Karpas-422 (cell line): Measurements from ENCODE around the gene MAP1LC3B2. TPM values are rescaled to one million over a fixed set of nuclear protein-coding genes. Genes with fewer than 3 reads are reported as not detected.

ENCODE experiments used
- DNase-seq: peaks from one replicate; pipeline ENCODE4 v3.0.0-alpha.2; 2015
- H2AFZ ChIP-seq: fragments of 200-600 bp; sonication (generic); 2 replicates; pipeline ENCODE4 v1.6.1; 2014; ENCODE audit warnings: antibody characterized with exemption, low read length, mixed read lengths
- H3K27ac ChIP-seq: fragments of 200-600 bp; sonication (generic); 2 replicates; pipeline ENCODE4 v1.5.1; 2014; ENCODE audit warnings: mild to moderate bottlenecking, low read length, moderate library complexity
- H3K27me3 ChIP-seq: fragments of 200-600 bp; sonication (generic); 2 replicates; pipeline ENCODE4 v1.6.1; 2014; ENCODE audit warnings: low read length, mixed read lengths
- H3K36me3 ChIP-seq: fragments of 200-600 bp; sonication (generic); 2 replicates; pipeline ENCODE4 v1.6.1; 2014; ENCODE audit warnings: low read length, mixed read lengths; ENCODE audit not compliant: insufficient read depth
- H3K4me1 ChIP-seq: fragments of 200-600 bp; sonication (generic); 2 replicates; pipeline ENCODE4 v1.6.1; 2014; ENCODE audit warnings: mild to moderate bottlenecking, low read length, mixed read lengths
- H3K4me2 ChIP-seq: fragments of 200-600 bp; sonication (generic); 2 replicates; pipeline ENCODE4 v1.6.1; 2014; ENCODE audit warnings: low read length, low read depth, mild to moderate bottlenecking; ENCODE audit not compliant: poor library complexity, severe bottlenecking
- H3K4me3 ChIP-seq: fragments of 200-600 bp; sonication (generic); 2 replicates; pipeline ENCODE4 v1.5.1; 2014; ENCODE audit warnings: mild to moderate bottlenecking, antibody characterized with exemption, low read length, mixed read lengths
- H3K79me2 ChIP-seq: fragments of 200-600 bp; sonication (generic); 2 replicates; pipeline ENCODE4 v1.6.1; 2014; ENCODE audit warnings: mild to moderate bottlenecking, low read length, mixed read lengths
- H3K9ac ChIP-seq: fragments of 200-600 bp; sonication (generic); 2 replicates; pipeline ENCODE4 v1.6.0; 2014; ENCODE audit warnings: low read length
- H3K9me2 ChIP-seq: fragments of 200-600 bp; sonication (generic), shearing (Covaris generic); replicated peaks from 2 replicates; pipeline ENCODE4 v1.6.0; 2014; ENCODE audit warnings: mild to moderate bottlenecking, low read length, moderate library complexity; ENCODE audit not compliant: insufficient read depth
- H3K9me3 ChIP-seq: fragments of 300-700, 200-600 bp; sonication (generic); 2 replicates; pipeline ENCODE4 v1.6.1; 2014; ENCODE audit warnings: low read length, mixed read lengths
- H4K20me1 ChIP-seq: fragments of 200-600 bp; sonication (generic); 2 replicates; pipeline ENCODE4 v1.6.1; 2014; ENCODE audit warnings: mild to moderate bottlenecking, antibody characterized with exemption, low read length, low read depth; ENCODE audit not compliant: insufficient read depth
- total RNA-seq: library from RNA; depleted of rRNA; stranded (reverse); fragments of >200 nt; shearing (Covaris generic); gene quantifications from 2 replicates; pipeline ENCODE4 v1.2.3, GENCODE V29; 2014; ENCODE audit warnings: low replicate concordance

The MAP1LC3B2 gene
- total RNA-seq, 1 experiment from 2014 or later, result 0.71 TPM

DNA sequence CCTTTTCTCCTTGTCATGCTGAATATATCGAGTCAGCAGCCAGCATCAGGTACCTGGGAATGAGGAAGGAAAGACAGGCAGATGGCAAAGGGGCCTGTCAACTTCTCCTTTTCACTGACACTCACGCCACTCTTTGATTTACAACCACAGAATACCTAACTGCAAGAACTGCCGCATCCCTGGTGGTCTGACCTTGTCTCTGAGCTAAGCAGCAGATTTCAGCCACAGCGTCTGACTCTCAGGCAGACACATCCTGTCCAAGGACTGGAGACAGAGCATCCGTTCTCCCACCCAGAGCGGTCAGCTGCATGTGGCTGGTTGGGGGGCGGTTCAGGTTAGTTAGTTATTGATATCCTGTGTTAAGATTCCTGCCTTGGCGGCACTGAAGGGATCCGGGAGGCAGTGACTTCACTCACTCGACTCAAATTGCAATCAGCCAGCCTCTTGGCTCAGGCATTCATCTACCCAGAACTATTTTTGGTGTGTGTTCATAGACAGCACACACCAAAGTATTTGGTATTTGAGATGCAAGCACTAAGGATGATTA lies 11.2 kb upstream of the MAP1LC3B2 start:
- no peak for DNase-seq
- no peak overlapping the region for H3K4me2 ChIP-seq

GRCh38 chr12:116549993-116550392 lies 9.2 kb upstream of the MAP1LC3B2 start:
- no peaks in the 10 kb centered on the region for H4K20me1 ChIP-seq
- H3K27me3 ChIP-seq, result no peaks in the 10 kb centered on the region
- H3K36me3 ChIP-seq, result no peaks in the 10 kb centered on the region
- no peak for DNase-seq
- no peak overlapping the region for H2AFZ ChIP-seq
- H3K9me3 ChIP-seq, result no peaks in the 10 kb centered on the region
- H3K79me2 ChIP-seq, result no peaks in the 10 kb centered on the region
- H3K9ac ChIP-seq, result no peak overlapping the region
- H3K4me3 ChIP-seq, result no peak overlapping the region
- no peak overlapping the region for H3K27ac ChIP-seq
- H3K4me2 ChIP-seq, result no peak overlapping the region
- peaks cover 4% of the 10 kb centered on the region; the same call in 1 of the 2 replicates for H3K9me2 ChIP-seq
- H3K4me1 ChIP-seq, result peaks cover 39% of the 10 kb centered on the region

More for the DNA sequence above, 11.2 kb upstream of the MAP1LC3B2 start:
- no peak overlapping the region for H2AFZ ChIP-seq
- no peak overlapping the region for H3K4me3 ChIP-seq
- no peaks in the 10 kb centered on the region for H3K9me3 ChIP-seq
- peak overlapping the region; percentile 37; the same call in 1 of the 2 replicates for H3K9ac ChIP-seq
- no peaks in the 10 kb centered on the region for H3K79me2 ChIP-seq
- no peaks in the 10 kb centered on the region for H3K36me3 ChIP-seq
- peaks cover 4% of the 10 kb centered on the region; the same call in 1 of the 2 replicates for H3K9me2 ChIP-seq
- peaks cover 39% of the 10 kb centered on the region for H3K4me1 ChIP-seq
- no peaks in the 10 kb centered on the region for H4K20me1 ChIP-seq
- H3K27me3 ChIP-seq, result no peaks in the 10 kb centered on the region
- H3K27ac ChIP-seq, result no peak overlapping the region

DNA sequence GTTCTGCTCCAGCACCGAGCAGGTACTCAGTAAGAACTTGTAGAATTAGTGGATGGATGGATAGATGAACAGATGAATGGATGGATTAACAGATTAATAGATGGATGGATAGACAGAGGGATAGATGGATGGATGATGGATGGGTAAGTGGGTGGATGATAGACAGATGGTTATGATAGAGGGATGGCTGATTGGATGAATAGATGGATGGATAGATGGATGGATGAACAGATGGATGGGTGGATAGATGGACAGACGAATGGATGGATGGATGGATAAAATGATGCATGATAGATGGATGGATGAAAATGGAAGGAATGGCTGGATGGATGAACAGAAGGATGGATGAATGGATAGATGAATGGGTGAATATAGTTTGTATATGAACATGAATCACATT lies 8.0 kb upstream of the MAP1LC3B2 start:
- DNase-seq, result no peak
- no peak overlapping the region for H3K4me3 ChIP-seq
- H3K4me1 ChIP-seq, result peaks cover 37% of the 10 kb centered on the region
- H4K20me1 ChIP-seq, result no peaks in the 10 kb centered on the region
- H3K27me3 ChIP-seq, result no peaks in the 10 kb centered on the region
- H3K9me2 ChIP-seq, result peaks cover 4% of the 10 kb centered on the region; the same call in 1 of the 2 replicates
- H3K9ac ChIP-seq, result no peak overlapping the region
- no peaks in the 10 kb centered on the region for H3K36me3 ChIP-seq
- no peaks in the 10 kb centered on the region for H3K9me3 ChIP-seq
- H3K79me2 ChIP-seq, result no peaks in the 10 kb centered on the region
- no peak overlapping the region for H3K27ac ChIP-seq
- no peak overlapping the region for H3K4me2 ChIP-seq
- no peak overlapping the region for H2AFZ ChIP-seq

- DNase-seq, result no peak
- no peaks in the 10 kb centered on the region for H3K27me3 ChIP-seq
- no peak overlapping the region for H3K9ac ChIP-seq
- no peaks in the 10 kb centered on the region for H3K79me2 ChIP-seq
- no peaks in the 10 kb centered on the region for H3K36me3 ChIP-seq
- peaks cover 37% of the 10 kb centered on the region for H3K4me1 ChIP-seq
- peaks cover 4% of the 10 kb centered on the region; the same call in 1 of the 2 replicates for H3K9me2 ChIP-seq
- H4K20me1 ChIP-seq, result no peaks in the 10 kb centered on the region
- no peak overlapping the region for H3K4me3 ChIP-seq
- no peaks in the 10 kb centered on the region for H3K9me3 ChIP-seq
- no peak overlapping the region for H3K27ac ChIP-seq
- H2AFZ ChIP-seq, result no peak overlapping the region
- no peak overlapping the region for H3K4me2 ChIP-seq
Measured at GRCh38 chr12:116551619-116551951, 7.6 kb upstream of the MAP1LC3B2 start.

DNA sequence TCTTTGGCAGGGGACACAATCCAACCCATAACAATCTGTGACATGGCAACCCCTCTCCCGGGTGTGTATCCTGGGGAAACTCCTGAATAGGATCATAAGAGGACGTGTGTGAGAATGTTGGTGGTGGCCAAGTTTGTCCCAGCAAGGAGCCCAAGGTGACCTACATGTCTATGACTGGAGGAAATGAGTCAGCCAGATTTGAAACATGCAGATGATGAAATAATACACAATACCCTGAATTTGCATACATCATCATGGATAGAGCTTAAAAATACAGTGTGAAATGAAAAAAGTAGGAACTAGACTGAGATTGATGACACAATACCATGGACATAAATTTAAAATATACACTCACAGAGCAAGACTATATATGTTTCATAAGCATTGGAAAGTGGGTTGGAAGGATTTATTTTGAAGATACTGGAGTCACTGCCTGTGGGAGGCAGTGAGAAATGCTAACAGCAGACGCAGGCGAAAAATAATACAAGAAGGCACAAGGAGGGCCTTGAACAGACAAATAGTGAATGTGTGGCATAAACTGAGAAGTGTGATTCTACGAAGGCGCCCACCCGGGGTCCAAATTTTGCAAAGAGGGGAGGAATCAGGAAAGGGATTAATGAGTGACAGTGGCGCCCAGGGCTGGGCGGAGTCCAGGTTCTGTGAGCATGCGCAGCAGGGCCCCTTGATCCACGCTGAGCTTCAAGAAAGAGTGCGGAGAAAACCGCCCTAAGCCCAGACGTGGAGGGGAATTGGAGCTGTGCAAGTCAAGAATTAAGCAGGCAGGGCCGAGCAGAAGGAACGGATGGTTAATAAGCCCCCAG lies 7.0 kb upstream of the MAP1LC3B2 start:
- Histone ChIP-seq H3K27ac (no peak overlapping the region), H3K4me3 (peak overlapping the region; percentile 37; the same call in 1 of the 2 replicates), H3K4me2 (peak overlapping the region; percentile 64), H3K27me3 (no peaks in the 10 kb centered on the region), H3K79me2 (no peaks in the 10 kb centered on the region), H3K9ac (peak overlapping the region; percentile 61), H2AFZ (peak overlapping the region; percentile 91), H3K9me3 (no peaks in the 10 kb centered on the region), H3K36me3 (no peaks in the 10 kb centered on the region), H4K20me1 (no peaks in the 10 kb centered on the region), H3K9me2 (peaks cover 4% of the 10 kb centered on the region; the same call in 1 of the 2 replicates), H3K4me1 (peaks cover 37% of the 10 kb centered on the region)
- peak; percentile 83 for DNase-seq

DNA sequence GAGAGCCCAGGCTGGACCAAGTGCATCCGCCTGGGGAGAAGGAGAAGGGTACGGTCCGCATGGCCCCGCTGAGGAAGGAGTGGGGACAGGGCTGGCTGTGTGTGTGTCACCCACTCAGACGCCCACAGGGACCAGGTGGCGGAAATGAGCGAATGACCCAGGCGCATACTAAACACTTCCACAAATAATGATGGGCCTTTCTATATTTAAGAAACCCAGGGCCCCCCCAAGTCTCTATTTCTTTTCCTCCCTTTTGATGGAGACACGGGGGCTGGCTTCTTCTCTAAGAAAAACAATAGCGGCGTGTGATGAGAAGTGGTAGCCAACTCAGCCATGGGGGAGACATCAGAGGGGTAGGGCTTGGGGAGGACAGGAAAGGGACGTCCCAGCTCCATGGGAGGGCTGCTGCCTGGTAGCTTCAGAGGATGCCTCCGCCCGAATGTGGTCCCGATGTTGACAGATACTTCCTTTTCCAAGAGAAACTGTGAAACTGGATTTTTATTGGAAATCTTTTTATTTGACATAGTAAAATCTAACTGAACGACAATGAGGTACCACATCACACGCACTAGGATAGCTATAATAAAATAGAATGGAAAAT lies 6.3 kb upstream of the MAP1LC3B2 start:
- peak overlapping the region; percentile 37; the same call in 1 of the 2 replicates for H3K4me3 ChIP-seq
- H4K20me1 ChIP-seq, result no peaks in the 10 kb centered on the region
- H3K36me3 ChIP-seq, result no peaks in the 10 kb centered on the region
- peaks cover 33% of the 10 kb centered on the region for H3K4me1 ChIP-seq
- H3K27ac ChIP-seq, result no peak overlapping the region
- peak overlapping the region; percentile 64 for H3K4me2 ChIP-seq
- H3K9me2 ChIP-seq, result peaks cover 4% of the 10 kb centered on the region; the same call in 1 of the 2 replicates
- DNase-seq, result peak; percentile 73
- H3K27me3 ChIP-seq, result no peaks in the 10 kb centered on the region
- H2AFZ ChIP-seq, result peak overlapping the region; percentile 91
- H3K9me3 ChIP-seq, result no peaks in the 10 kb centered on the region
- H3K79me2 ChIP-seq, result no peaks in the 10 kb centered on the region
- peak overlapping the region; percentile 61 for H3K9ac ChIP-seq

- Histone ChIP-seq H2AFZ (no peak overlapping the region), H4K20me1 (no peaks in the 10 kb centered on the region)
Measured at GRCh38 chr12:116556356-116556952, 2.7 kb upstream of the MAP1LC3B2 start.

More at GRCh38 chr12:116556356-116556952, 2.7 kb upstream of the MAP1LC3B2 start:
- H3K79me2 ChIP-seq, result no peaks in the 10 kb centered on the region
- no peaks in the 10 kb centered on the region for H3K27me3 ChIP-seq
- peaks cover 50% of the 10 kb centered on the region for H3K4me1 ChIP-seq
- no peaks in the 10 kb centered on the region for H3K9me3 ChIP-seq
- H3K4me3 ChIP-seq, result no peak overlapping the region
- H3K36me3 ChIP-seq, result no peaks in the 10 kb centered on the region
- DNase-seq, result no peak
- H3K27ac ChIP-seq, result no peak overlapping the region
- H3K4me2 ChIP-seq, result no peak overlapping the region
- H3K9me2 ChIP-seq, result 0 out of 2 replicates have a peak, but pooled peaks cover 3% of the 10 kb centered on the region
- no peak overlapping the region for H3K9ac ChIP-seq
